ENCODE results near the gene MAPK1.

The MAPK1 gene

GRCh38 chr22:21709688-21710087 lies 157.8 kb downstream of the MAPK1 start:
- in situ Hi-C loops (cut with MboI; ENCODE audit: low sequenced_read_pairs): no loop called here

- in situ Hi-C loops (cut with MboI; ENCODE audit: low sequenced_read_pairs): no loop called here
These were observed 158.5 kb downstream of the MAPK1 start for GRCh38 chr22:21708960-21709359.

DNA sequence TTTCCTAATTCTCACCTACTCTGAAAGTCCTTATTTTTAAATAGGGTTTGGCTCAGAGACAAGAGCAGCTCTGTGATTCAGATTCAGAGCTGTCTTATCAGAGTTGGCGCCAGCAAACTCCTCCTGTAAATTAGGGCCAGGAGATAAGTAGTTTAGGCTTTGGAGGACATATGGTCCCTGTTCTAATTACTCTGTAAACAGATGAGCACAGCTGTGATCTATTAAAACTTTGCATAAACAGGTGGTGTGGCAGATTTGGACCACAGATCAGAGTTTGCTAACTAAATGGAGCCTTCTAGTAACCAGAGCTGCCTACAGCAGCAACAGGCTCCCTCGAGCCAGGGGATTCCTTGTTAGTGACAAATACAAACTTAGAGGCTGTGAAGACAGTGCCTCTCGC lies 159.8 kb downstream of the MAPK1 start:
- in situ Hi-C loops (cut with MboI; ENCODE audit: low sequenced_read_pairs): no loop called here

All from hTERT RPE-1 (cell line).